HG03342 (cell line): ENCODE data around the gene TSPAN14.
"Not testable (repeated sequence)": the region's sequence is repeated elsewhere in the genome, so short reads cannot be mapped to it uniquely, and the experiment has no call there.

Experiments used
- ATAC-seq: cut with Tn5 transposase; IDR thresholded peaks from one replicate; pipeline ENCODE4 v1.9.1; 2021; ENCODE audit warnings: mild to moderate bottlenecking, moderate library complexity; ENCODE audit not compliant: unreplicated experiment

Gene TSPAN14

GRCh38 chr10:80468002-80468401 lies 13.9 kb downstream of the TSPAN14 start:
- ATAC-seq = no peak

- no peak for ATAC-seq
Measured at GRCh38 chr10:80468806-80469421, 14.8 kb downstream of the TSPAN14 start.

- ATAC-seq = no peak
Measured at GRCh38 chr10:80470266-80470665, 16.2 kb downstream of the TSPAN14 start.

DNA sequence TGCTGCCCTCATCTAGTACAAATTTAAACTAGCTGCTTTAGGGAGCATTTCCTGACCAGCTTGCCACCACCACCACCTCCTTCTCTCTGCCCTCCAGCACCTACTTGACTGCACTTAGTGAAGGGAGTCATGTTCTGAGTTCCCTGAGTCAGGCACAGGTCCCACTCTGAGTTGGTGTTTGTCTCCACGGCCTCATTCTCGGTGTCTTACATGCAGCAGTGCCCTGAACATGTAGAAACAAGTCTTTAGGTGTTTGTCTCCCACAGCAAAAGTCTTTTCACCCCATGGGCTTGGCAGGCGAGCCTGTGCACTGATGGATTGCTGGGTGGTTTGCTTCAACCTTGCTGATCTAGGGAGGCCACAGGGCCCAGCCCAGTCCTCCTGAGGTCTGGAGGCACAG lies 16.9 kb downstream of the TSPAN14 start:
- no peak for ATAC-seq

- peak; percentile 49 for ATAC-seq
Measured at GRCh38 chr10:80471715-80472233, 17.7 kb downstream of the TSPAN14 start.

- ATAC-seq = peak; percentile 91
Measured at GRCh38 chr10:80472234-80473095, 18.4 kb downstream of the TSPAN14 start.

- ATAC-seq = no peak
Measured at GRCh38 chr10:80473096-80473657, 19.1 kb downstream of the TSPAN14 start.

DNA sequence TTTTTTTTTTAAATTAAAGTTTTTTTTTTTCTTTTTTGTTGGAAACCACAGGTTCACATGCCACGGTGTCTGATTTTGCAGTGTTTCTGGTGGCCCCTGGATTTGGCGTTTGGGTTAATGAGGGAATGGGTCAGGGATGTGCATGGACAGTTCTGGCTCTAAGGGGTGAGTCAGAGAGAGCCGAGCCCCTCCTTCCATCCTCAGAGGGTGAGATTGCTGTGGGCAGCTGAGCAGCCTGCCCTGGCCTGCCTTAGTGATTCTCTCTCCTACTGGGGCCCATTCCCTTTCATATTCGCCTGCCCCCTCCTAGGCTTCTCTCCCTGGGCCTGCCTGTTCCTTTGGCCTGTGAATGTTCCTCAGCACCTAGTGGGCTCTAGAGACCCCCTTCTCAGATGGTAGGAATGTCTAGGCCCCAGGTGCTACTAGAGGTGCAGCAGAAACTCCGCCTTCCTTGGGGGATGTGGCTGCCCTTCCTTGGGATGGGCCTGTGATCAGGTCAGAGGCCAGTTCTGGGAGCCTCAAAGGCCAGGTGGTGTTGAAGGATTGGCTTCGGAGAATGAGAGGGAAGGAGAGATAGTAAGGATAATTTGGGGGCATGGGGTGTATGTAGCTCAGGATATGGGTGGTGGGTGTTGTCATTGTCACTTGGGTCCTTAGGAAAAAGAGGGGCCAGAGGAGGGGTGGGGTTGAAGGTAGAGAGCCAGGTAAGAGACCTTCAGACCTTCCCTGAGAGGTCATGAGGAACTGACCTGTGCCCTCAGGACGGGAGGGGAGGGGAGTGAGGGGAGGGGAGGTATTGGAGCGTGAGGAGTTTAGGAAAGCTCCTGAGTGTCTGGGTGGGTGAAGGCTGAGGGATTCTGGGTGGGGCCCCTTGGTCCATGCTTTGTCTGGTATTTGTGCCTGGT lies 19.8 kb downstream of the TSPAN14 start:
- no peak for ATAC-seq

DNA sequence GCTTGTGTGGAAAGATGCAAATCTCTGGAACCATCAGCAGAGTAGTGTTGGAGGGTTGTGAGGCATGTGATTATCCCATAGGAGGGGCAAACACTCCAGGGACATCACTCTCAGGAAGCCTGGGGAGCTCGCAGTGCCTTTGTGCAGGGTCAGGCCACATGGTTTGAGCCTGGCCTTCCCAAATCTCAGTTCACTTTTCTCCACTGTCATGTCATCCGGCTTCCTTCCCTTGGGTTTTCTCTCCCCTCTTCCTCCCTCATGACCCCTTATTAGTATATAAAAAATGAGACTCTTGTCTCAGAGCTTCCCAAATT lies 20.4 kb downstream of the TSPAN14 start:
- no peak for ATAC-seq

GRCh38 chr10:80474941-80475340 lies 20.8 kb downstream of the TSPAN14 start:
- ATAC-seq = no peak

- not testable (repeated sequence) for ATAC-seq
Measured at GRCh38 chr10:80475641-80476040, 21.5 kb downstream of the TSPAN14 start.

- no peak for ATAC-seq
Measured at GRCh38 chr10:80476685-80477084, 22.6 kb downstream of the TSPAN14 start.

DNA sequence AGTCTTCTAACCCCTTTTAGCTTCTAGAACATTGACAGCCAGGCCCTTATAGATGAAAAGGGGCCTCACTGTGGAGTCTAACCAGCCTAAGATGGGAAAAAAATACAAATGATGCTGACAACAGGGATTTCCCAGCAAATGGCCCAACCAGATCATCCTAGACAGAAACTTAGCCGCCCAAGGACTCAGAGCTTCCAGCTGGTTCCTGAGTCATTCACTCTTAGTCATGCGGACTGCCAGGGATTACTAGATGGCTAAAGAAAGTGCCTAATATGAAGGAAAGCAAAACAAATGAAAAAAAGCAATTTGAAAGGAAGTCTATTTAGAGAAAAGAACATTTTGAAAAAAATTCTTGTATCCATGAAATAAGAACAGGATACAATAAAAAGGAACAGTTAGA lies 23.7 kb downstream of the TSPAN14 start:
- ATAC-seq = no peak

DNA sequence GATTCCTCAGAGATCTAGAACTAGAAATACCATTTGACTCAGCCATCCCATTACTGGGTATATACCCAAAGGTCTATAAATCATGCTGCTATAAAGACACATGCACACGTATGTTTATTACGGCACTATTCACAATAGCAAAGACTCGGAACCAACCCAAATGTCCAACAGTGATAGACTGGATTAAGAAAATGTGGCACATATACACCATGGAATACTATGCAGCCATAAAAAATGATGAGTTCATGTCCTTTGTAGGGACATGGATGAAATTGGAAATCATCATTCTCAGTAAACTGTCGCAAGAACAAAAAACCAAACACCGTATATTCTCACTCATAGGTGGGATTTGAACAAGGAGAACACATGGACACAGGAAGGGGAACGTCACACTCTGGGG lies 26.3 kb downstream of the TSPAN14 start:
- not testable (repeated sequence) for ATAC-seq

DNA sequence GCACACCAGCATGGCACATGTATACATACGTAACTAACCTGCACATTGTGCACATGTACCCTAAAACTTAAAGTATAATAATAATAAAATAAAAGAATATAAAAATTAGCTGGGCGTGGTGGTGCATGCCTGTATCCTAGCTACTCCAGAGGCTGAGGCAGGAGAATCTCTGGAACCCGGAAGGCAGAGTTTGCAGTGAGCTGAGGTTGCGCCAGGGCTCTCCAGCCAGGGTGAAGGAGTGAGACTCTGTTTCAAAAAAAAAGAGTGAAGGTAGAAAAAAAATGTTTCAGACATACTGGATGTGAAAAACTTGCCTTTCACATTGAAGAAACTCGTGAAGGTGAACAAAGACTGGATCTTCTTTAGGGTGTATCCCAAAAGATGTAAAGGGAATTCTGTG lies 26.7 kb downstream of the TSPAN14 start:
- no peak for ATAC-seq

DNA sequence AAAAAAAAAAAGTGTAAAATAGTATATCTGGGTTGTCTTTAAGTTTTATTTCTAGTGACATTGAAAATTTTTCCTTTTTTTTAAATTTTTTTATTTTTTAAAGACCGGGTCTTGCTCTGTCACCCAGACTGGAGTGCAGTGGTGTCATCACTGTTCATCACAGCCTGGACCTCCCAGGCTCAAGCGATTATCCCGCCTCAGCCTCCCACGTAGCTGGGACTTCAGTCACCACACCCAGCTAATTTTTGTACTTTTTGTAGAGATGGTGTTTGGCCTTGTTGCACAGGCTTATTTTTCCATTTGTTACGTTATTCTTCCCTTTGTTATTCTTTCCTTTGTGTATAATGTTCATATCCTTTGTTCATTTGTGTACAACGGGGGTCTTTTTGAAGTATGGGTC lies 30.1 kb downstream of the TSPAN14 start:
- ATAC-seq = no peak

- no peak for ATAC-seq
Measured at GRCh38 chr10:80484676-80485075, 30.6 kb downstream of the TSPAN14 start.

DNA sequence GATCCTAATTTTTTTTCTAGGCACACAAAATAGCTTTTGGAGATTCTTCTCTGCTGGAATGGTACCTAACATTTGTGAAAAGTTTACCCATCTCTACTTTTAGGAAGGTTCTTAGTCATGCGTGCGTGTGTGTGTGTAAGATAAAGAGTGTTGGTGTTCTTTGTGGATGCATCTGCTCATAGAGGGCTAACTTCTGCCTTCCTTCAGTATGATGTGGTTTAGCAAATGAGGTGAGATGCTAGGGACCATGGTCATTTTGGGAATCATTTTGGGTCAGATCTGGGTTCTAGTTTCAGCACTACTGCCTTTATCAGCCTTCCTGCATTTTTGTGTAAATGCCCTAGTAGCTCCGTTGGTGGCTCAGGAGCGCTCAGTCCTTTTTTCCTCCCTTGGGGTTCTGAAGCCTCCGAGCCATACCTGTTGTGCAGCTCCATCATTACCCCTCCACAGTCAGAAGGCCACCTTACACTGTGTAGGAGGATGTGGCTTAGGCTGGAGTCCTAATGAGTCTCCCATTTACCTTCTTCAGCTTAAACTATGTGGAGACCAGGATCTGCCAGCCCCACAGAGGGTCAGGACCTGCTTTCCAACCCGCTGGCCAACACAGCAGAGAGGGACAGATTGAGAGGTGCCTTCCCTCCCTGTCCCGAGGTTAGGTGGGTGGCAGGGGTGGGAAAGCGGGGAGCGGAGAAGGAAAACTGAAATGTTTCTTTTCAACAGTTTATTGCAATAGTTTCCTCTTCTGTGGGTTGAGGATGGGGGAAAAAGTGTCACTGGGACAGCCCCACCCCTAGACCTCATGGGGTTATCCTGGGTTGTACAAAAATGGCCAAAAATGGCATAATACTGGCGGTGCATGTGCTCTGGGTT lies 31.2 kb downstream of the TSPAN14 start:
- no peak for ATAC-seq

DNA sequence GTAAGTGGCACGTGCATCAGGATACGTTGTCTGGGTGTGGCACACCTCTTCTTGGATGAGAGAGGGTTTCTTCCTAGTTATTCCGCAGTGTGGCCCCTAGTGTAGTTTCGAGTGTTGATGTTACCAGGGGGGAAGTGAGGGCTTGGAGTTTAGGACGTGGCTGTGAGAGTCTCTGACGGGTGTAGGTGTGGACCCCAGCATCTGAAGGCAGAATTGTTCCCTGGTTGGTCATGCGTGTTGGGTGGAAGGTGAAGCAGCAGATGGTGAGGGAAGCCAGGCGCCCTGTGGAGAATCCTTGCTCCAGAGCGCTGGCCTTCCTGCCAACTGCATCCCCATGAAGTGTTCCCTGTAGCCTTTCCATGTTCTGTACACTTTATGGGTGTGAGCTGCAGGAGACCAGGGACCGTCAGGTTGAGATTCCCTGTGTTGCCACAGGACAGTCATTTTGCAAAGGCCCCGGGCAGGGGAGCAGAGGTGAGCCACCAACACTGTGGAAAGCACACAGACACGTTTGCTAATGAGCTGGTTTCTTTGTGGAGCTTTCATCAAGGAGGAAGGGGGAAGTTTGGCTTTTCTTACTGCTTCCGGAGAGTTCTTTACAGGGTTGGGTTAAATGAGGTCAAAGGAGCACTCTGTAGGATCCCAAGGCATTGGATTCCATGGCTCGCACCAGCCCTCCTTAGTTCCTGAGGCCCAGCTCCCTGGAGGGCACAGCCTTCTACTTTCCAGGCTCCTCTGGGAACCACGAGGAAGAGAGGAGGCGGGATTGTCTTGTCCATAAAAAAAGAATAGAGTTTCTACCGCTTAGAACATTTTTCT lies 32.0 kb downstream of the TSPAN14 start:
- ATAC-seq = no peak
